Measurements from ENCODE around the gene ANKRD12.

DNA sequence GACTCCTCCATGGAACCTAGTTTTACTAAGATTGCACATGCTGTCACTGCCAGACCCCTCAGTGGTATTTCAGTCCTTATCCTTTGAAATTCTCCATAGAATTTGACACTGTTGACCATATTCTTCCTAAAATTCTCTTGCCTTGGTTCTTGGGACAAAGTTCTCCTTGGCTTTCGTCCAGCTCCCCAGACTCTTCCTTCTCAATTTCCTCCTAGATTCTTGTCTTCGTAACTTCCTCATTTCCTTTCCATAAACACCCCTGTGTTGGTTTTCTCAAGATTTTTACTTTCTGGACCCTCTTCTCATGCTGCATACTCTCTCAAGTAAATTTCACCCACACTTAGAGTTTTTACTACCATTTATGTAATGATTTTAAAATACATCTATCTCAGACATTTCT is 101.4 kb downstream of the ANKRD12 start:
- TF ChIP-seq, protein P1, sequence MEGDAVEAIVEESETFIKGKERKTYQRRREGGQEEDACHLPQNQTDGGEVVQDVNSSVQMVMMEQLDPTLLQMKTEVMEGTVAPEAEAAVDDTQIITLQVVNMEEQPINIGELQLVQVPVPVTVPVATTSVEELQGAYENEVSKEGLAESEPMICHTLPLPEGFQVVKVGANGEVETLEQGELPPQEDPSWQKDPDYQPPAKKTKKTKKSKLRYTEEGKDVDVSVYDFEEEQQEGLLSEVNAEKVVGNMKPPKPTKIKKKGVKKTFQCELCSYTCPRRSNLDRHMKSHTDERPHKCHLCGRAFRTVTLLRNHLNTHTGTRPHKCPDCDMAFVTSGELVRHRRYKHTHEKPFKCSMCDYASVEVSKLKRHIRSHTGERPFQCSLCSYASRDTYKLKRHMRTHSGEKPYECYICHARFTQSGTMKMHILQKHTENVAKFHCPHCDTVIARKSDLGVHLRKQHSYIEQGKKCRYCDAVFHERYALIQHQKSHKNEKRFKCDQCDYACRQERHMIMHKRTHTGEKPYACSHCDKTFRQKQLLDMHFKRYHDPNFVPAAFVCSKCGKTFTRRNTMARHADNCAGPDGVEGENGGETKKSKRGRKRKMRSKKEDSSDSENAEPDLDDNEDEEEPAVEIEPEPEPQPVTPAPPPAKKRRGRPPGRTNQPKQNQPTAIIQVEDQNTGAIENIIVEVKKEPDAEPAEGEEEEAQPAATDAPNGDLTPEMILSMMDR (IDR thresholded peaks at IDR 0.05), result no peak
- TF ChIP-seq POLR2AphosphoS5 (IDR thresholded peaks at IDR 0.05; ENCODE audit: low read depth, low read length) (no peak), TCF7L2 (IDR thresholded peaks at IDR 0.05; ENCODE audit: low read depth, low read length) (no peak), SIN3A (IDR thresholded peaks at IDR 0.05; ENCODE audit: borderline replicate concordance, insufficient read depth, low read depth, low read length) (no peak)
- TF ChIP-seq, protein P2, sequence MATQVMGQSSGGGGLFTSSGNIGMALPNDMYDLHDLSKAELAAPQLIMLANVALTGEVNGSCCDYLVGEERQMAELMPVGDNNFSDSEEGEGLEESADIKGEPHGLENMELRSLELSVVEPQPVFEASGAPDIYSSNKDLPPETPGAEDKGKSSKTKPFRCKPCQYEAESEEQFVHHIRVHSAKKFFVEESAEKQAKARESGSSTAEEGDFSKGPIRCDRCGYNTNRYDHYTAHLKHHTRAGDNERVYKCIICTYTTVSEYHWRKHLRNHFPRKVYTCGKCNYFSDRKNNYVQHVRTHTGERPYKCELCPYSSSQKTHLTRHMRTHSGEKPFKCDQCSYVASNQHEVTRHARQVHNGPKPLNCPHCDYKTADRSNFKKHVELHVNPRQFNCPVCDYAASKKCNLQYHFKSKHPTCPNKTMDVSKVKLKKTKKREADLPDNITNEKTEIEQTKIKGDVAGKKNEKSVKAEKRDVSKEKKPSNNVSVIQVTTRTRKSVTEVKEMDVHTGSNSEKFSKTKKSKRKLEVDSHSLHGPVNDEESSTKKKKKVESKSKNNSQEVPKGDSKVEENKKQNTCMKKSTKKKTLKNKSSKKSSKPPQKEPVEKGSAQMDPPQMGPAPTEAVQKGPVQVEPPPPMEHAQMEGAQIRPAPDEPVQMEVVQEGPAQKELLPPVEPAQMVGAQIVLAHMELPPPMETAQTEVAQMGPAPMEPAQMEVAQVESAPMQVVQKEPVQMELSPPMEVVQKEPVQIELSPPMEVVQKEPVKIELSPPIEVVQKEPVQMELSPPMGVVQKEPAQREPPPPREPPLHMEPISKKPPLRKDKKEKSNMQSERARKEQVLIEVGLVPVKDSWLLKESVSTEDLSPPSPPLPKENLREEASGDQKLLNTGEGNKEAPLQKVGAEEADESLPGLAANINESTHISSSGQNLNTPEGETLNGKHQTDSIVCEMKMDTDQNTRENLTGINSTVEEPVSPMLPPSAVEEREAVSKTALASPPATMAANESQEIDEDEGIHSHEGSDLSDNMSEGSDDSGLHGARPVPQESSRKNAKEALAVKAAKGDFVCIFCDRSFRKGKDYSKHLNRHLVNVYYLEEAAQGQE (IDR thresholded peaks at IDR 0.05; ENCODE audit: insufficient read depth in 1 of 2, low read depth in 2 of 2, low read length in 1 of 2), result no peak
